GM12801 (cell line): ENCODE results near the gene VTCN1.

Experiments
- TF ChIP-seq, protein P1 (sequence below): IDR thresholded peaks from one replicate; pipeline ENCODE4 v1.5.1; 2011; ENCODE audit warnings: control low read depth; ENCODE audit not compliant: insufficient read length; ENCODE audit errors: extremely low read depth

VTCN1 gene

DNA sequence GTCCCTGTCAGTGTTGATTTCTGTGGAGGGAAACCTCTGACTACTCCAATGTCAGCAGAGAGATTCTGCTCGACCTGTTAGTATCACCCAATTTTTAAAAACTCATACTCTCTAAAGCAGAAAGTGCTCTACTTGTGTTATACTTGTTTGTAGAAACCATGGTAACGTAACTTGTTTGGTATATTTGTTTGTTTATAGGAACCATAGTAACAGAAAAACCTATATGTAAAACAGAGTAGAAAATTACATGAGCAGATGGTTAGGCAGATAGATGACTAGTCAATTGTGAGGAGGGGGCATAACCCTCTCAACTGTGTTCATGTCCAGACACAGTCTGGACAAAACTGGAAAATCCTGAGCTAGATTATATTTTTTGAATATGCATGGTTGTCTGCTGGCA is 95.8 kb downstream of the VTCN1 start:
- TF ChIP-seq, protein P1, sequence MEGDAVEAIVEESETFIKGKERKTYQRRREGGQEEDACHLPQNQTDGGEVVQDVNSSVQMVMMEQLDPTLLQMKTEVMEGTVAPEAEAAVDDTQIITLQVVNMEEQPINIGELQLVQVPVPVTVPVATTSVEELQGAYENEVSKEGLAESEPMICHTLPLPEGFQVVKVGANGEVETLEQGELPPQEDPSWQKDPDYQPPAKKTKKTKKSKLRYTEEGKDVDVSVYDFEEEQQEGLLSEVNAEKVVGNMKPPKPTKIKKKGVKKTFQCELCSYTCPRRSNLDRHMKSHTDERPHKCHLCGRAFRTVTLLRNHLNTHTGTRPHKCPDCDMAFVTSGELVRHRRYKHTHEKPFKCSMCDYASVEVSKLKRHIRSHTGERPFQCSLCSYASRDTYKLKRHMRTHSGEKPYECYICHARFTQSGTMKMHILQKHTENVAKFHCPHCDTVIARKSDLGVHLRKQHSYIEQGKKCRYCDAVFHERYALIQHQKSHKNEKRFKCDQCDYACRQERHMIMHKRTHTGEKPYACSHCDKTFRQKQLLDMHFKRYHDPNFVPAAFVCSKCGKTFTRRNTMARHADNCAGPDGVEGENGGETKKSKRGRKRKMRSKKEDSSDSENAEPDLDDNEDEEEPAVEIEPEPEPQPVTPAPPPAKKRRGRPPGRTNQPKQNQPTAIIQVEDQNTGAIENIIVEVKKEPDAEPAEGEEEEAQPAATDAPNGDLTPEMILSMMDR = no peak

DNA sequence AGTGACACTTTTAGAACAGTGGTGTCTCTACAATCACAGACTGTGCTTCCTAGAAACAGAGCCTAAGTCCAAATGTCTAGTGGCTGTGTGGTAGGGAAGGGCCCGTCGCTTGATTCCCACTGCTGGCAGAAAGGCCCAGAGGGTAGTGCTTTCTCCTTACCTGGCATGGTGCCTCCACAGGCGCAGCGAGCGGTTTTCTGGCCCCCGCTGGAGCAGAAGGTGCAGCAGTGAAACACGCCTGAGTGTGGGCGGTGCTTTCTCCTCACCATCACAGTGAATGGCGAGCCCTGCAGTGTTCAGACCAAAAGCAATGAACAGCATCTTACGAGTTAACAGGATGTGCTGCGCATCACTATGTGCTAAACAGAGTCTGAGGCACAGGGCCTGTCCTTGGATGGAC is 97.5 kb downstream of the VTCN1 start:
- TF ChIP-seq, protein P1 = no peak

DNA sequence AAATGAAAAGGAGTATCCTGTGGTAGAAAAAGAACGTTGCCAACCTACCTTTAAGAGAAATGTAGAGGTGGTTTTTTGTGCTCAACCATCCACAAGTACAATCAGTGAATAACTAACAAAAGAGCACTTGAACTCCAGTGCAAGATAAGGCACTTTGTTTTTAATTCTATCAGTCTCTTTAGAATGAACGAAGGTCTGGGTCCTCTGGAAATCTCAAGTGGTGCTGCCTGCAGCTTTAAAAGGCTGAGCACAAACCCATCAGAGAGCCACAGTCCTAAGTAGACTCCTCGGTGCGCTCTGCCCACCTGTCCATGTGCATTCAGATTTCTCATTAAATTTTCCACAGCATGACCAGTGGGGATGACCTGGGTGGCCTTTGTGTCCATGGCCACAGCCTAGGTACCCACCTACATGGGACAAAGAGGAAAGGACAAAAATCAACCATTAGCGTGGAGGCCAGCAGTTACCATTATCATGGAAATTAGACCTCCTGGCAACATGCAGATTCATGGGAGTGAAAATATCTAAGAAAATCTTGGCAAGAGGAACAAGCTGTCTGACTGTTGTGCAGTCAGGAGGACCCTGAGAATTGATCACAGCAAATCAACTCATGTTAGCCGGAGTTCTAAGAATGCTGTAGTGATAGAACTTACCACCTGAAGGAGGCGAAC is 98.5 kb downstream of the VTCN1 start:
- TF ChIP-seq, protein P1 = no peak

DNA sequence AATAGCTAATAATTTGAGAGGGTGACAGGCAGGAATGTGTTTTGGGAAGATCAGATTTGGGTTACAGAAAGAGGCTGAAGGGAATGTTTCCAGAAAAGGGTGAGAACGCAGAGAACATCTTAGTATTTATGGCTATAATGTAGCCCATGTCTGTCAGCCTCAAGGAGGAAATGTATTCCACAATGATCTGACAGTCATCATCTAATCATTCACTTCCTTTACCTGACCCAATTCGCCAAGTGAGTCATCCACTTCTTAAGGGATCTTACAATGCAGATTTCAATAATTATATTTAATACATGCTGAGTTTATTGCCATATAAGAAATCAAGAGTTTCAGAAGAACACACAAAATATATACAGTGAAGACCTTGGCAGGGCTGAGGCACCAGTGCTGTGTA is 100.0 kb downstream of the VTCN1 start:
- TF ChIP-seq, protein P1 = no peak

DNA sequence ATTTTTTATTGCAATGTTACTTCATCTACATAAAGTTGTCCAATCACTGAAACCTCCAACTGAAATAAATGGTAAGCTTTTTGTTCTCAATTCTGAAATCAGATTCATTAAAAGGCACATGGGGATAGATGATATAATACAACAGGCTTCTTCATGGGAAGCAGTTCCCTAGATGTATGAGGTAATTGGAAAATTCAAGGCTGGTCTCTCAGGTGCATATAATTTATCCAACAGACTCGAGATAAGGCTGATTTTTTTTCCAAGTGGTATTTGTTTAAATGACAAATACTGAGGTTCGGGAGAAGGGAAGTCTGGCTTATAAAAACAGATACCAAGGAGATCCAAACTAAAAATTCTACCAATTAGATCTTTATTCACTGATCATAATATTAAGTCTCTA is 103.4 kb downstream of the VTCN1 start:
- TF ChIP-seq, protein P1 = no peak

GRCh38 chr1:117106478-117106877 is 104.2 kb downstream of the VTCN1 start:
- TF ChIP-seq, protein P1 = no peak

DNA sequence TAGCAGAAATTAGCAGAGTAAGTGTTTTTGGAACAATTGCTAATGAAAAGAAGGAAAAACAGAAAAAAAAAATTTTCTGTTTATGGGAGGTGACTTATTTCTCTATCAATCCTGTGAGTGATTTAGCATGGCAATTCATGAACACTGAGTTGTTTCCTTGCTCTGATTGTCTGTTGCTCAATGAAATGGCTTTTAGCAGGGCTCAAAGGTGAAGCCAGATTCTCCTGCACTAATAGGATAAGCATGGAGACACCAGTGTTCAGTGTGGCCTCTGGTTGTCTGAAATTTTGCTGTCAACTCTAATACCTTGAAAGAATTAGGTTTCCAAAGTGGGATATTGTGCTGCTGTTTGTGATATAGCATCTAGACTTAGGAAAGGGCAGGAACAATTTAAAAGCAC is 105.0 kb downstream of the VTCN1 start:
- TF ChIP-seq, protein P1 = no peak
